ENCODE results near the gene RBFOX2. TPM values are rescaled to one million over a fixed set of nuclear protein-coding genes. Genes with fewer than 3 reads are reported as not detected.

The RBFOX2 gene
- total RNA-seq, 2 experiments from 2014 or later = 1.9 to 2.4 TPM

DNA sequence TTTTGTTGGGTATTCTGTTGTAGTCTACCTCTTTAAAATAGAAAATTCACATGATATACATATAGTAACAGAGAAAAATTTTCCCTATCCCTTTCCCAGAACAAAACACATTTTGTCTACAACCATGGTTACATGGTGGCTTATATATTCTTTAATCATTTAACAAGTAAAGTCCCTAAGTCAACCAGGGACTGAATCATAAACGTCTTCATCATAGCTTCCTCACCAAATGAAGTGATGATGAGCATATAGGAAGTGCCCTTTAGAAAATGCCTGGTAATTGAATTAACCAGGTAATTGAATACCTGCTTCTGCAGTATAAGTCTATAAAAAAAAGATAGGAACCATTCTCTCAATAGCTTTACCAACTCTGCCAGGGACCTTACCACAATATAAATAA, 209.7 kb downstream of the RBFOX2 start:
- intact Hi-C loops (cut with DNase I, micrococcal nuclease) = no loop called here
- Histone ChIP-seq H3K27ac (ENCODE audit: low read depth in 1 of 2, low read length in 2 of 2) (no peak overlapping the region), H3K36me3 (ENCODE audit: insufficient read depth, low read length) (no peaks in the 10 kb centered on the region), H3K9me3 (ENCODE audit: control insufficient read depth in 1 of 2, insufficient read depth in 1 of 2, low read length in 2 of 2) (no peaks in the 10 kb centered on the region), H3K4me3 (ENCODE audit: low read length) (no peak overlapping the region), H3K27me3 (ENCODE audit: control insufficient read depth in 1 of 2, insufficient read depth in 2 of 2, low read length in 2 of 2) (no peaks in the 10 kb centered on the region), H3K4me1 (ENCODE audit: insufficient read depth, low read length) (no peaks in the 10 kb centered on the region)
- Mint-ChIP-seq H3K27me3 (no peaks in the 10 kb centered on the region), H3K4me1 (ENCODE audit: low read depth) (no peaks in the 10 kb centered on the region), H3K4me3 (no peak overlapping the region), H3K36me3 (ENCODE audit: low read depth) (no peaks in the 10 kb centered on the region), H3K27ac (no peak overlapping the region), H3K9me3 (no peaks in the 10 kb centered on the region)
- ATAC-seq (ENCODE audit: poor library complexity) (no peak), DNase-seq (no peak)
- TF ChIP-seq, protein P1, sequence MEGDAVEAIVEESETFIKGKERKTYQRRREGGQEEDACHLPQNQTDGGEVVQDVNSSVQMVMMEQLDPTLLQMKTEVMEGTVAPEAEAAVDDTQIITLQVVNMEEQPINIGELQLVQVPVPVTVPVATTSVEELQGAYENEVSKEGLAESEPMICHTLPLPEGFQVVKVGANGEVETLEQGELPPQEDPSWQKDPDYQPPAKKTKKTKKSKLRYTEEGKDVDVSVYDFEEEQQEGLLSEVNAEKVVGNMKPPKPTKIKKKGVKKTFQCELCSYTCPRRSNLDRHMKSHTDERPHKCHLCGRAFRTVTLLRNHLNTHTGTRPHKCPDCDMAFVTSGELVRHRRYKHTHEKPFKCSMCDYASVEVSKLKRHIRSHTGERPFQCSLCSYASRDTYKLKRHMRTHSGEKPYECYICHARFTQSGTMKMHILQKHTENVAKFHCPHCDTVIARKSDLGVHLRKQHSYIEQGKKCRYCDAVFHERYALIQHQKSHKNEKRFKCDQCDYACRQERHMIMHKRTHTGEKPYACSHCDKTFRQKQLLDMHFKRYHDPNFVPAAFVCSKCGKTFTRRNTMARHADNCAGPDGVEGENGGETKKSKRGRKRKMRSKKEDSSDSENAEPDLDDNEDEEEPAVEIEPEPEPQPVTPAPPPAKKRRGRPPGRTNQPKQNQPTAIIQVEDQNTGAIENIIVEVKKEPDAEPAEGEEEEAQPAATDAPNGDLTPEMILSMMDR (IDR thresholded peaks at IDR 0.05) = no peak
- CTCF ChIA-PET = interaction anchor here (0.9 kb wide), 1 partner anchor 229 kb away, joined by 3 read pairs; no protein-coding TSS in a partner anchor
- POLR2A ChIA-PET = no interaction called here

DNA sequence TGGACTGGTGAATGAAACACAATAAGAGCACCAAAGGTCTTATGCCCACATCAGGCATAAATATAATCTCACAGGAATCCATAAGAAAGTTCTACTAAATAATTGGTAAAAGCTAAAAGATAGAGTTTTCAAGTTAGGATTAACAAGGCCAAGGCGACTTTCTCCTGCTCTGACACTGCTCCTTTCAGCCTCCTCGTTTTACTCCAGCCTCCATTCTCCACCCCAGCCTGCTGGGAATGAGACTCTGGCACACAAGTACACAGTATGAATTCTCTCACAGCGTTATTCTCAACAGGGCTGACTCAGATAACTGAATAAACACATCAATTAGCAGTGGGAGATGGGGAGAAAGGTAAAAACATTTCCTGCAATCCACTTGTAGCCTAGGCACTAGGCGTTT, 216.0 kb downstream of the RBFOX2 start:
- no peak overlapping the region for H3K27ac Mint-ChIP-seq
- no peaks in the 10 kb centered on the region for H3K9me3 Mint-ChIP-seq
- Histone ChIP-seq H3K9me3 (ENCODE audit: control insufficient read depth in 1 of 2, insufficient read depth in 1 of 2, low read length in 2 of 2) (peaks cover 0 to 4% of the 10 kb centered on the region in 2 experiments), H3K4me3 (ENCODE audit: low read length) (no peak overlapping the region), H3K36me3 (ENCODE audit: insufficient read depth, low read length) (no peaks in the 10 kb centered on the region), H3K27me3 (ENCODE audit: control insufficient read depth in 1 of 2, insufficient read depth in 2 of 2, low read length in 2 of 2) (no peaks in the 10 kb centered on the region), H3K27ac (ENCODE audit: low read depth in 1 of 2, low read length in 2 of 2) (no peak overlapping the region), H3K4me1 (ENCODE audit: insufficient read depth, low read length) (no peaks in the 10 kb centered on the region)
- H3K27me3 Mint-ChIP-seq = no peaks in the 10 kb centered on the region
- TF ChIP-seq, protein P1 (IDR thresholded peaks at IDR 0.05) = no peak
- ATAC-seq (ENCODE audit: poor library complexity) (no peak), DNase-seq (no peak)
- ChIA-PET CTCF (no interaction called here), POLR2A (no interaction called here)
- intact Hi-C loops (cut with DNase I, micrococcal nuclease) = no loop called here
- H3K36me3 Mint-ChIP-seq (ENCODE audit: low read depth) = no peaks in the 10 kb centered on the region
- no peak overlapping the region for H3K4me3 Mint-ChIP-seq
- H3K4me1 Mint-ChIP-seq (ENCODE audit: low read depth) = no peaks in the 10 kb centered on the region

GRCh38 chr22:35811670-35812069, 217.0 kb downstream of the RBFOX2 start:
- CTCF ChIA-PET = no interaction called here
- DNase-seq (no peak), ATAC-seq (ENCODE audit: poor library complexity) (no peak)
- TF ChIP-seq, protein P1 (IDR thresholded peaks at IDR 0.05) = no peak
- Histone ChIP-seq H3K9me3 (ENCODE audit: control insufficient read depth in 1 of 2, insufficient read depth in 1 of 2, low read length in 2 of 2) (peaks cover 0 to 4% of the 10 kb centered on the region in 2 experiments), H3K4me1 (ENCODE audit: insufficient read depth, low read length) (no peaks in the 10 kb centered on the region), H3K27me3 (ENCODE audit: control insufficient read depth in 1 of 2, insufficient read depth in 2 of 2, low read length in 2 of 2) (no peaks in the 10 kb centered on the region), H3K27ac (ENCODE audit: low read depth in 1 of 2, low read length in 2 of 2) (no peak overlapping the region), H3K4me3 (ENCODE audit: low read length) (no peak overlapping the region), H3K36me3 (ENCODE audit: insufficient read depth, low read length) (no peaks in the 10 kb centered on the region)
- no peaks in the 10 kb centered on the region for H3K27me3 Mint-ChIP-seq
- POLR2A ChIA-PET = no interaction called here
- intact Hi-C loops (cut with DNase I, micrococcal nuclease) = no loop called here
- no peaks in the 10 kb centered on the region for H3K4me1 Mint-ChIP-seq (ENCODE audit: low read depth)
- H3K4me3 Mint-ChIP-seq = no peak overlapping the region
- no peak overlapping the region for H3K27ac Mint-ChIP-seq
- H3K9me3 Mint-ChIP-seq = no peaks in the 10 kb centered on the region
- no peaks in the 10 kb centered on the region for H3K36me3 Mint-ChIP-seq (ENCODE audit: low read depth)
